Measurements from ENCODE around the gene CREB5. TPM values are rescaled to one million over a fixed set of nuclear protein-coding genes. Genes with fewer than 3 reads are reported as not detected.

CREB5 gene
- total and polyA plus RNA-seq, 4 experiments from 2014 or later, result not detected

- no peaks in the 10 kb centered on the region for H3K27me3 ChIP-seq (ENCODE audit: insufficient read depth, low read length)
- intact Hi-C loops (cut with micrococcal nuclease), result no loop called here
- H3K36me3 Mint-ChIP-seq, result no peaks in the 10 kb centered on the region
- no peak overlapping the region for H3K4me3 ChIP-seq (ENCODE audit: low read length in 2 of 2)
- no peaks in the 10 kb centered on the region for H3K9me3 ChIP-seq (ENCODE audit: control insufficient read depth in 1 of 2, low read length in 2 of 2)
- peaks cover 0 to 1% of the 10 kb centered on the region in 2 donors for H3K27me3 Mint-ChIP-seq
- H3K4me1 ChIP-seq (ENCODE audit: insufficient read depth, low read length), result no peaks in the 10 kb centered on the region
- no peak for DNase-seq
- H3K4me1 Mint-ChIP-seq, result no peaks in the 10 kb centered on the region
- H3K27ac Mint-ChIP-seq, result no peak overlapping the region
- H3K4me3 Mint-ChIP-seq, result no peak overlapping the region
- H3K36me3 ChIP-seq (ENCODE audit: insufficient read depth, low read length), result no peaks in the 10 kb centered on the region
- CTCF ChIA-PET (ENCODE audit: partially characterized antibody), result no interaction called here
- H3K27ac ChIP-seq (ENCODE audit: low read depth, low read length), result no peak overlapping the region
- POLR2A ChIA-PET (ENCODE audit: partially characterized antibody), result no interaction called here
- peaks cover 0 to 12% (median under 1%) of the 10 kb centered on the region in 8 donors for H3K9me3 Mint-ChIP-seq
Measured at GRCh38 chr7:28591041-28591674, 178.8 kb downstream of the CREB5 start.

GRCh38 chr7:28591725-28592349 lies 179.5 kb downstream of the CREB5 start:
- no peaks in the 10 kb centered on the region for H3K9me3 ChIP-seq (ENCODE audit: control insufficient read depth in 1 of 2, low read length in 2 of 2)
- Mint-ChIP-seq H3K9me3 (peaks cover 0 to 12% (median under 1%) of the 10 kb centered on the region in 8 donors), H3K27me3 (peaks cover 0 to 1% of the 10 kb centered on the region in 2 donors), H3K36me3 (no peaks in the 10 kb centered on the region), H3K4me1 (no peaks in the 10 kb centered on the region), H3K27ac (no peak overlapping the region), H3K4me3 (no peak overlapping the region)
- no peak overlapping the region for H3K27ac ChIP-seq (ENCODE audit: low read depth, low read length)
- DNase-seq, result no peak
- no peaks in the 10 kb centered on the region for H3K27me3 ChIP-seq (ENCODE audit: insufficient read depth, low read length)
- no peaks in the 10 kb centered on the region for H3K36me3 ChIP-seq (ENCODE audit: insufficient read depth, low read length)
- H3K4me1 ChIP-seq (ENCODE audit: insufficient read depth, low read length), result no peaks in the 10 kb centered on the region
- ChIA-PET POLR2A (ENCODE audit: partially characterized antibody) (no interaction called here), CTCF (ENCODE audit: partially characterized antibody) (no interaction called here)
- intact Hi-C loops (cut with micrococcal nuclease), result no loop called here
- no peak overlapping the region for H3K4me3 ChIP-seq (ENCODE audit: low read length in 2 of 2)

GRCh38 chr7:28592861-28593260 lies 180.5 kb downstream of the CREB5 start:
- no peaks in the 10 kb centered on the region for H3K27me3 ChIP-seq (ENCODE audit: insufficient read depth, low read length)
- Mint-ChIP-seq H3K9me3 (peaks cover 0 to 8% (median under 1%) of the 10 kb centered on the region in 8 donors), H3K4me1 (no peaks in the 10 kb centered on the region), H3K27me3 (peaks cover 0 to 1% of the 10 kb centered on the region in 2 donors), H3K36me3 (no peaks in the 10 kb centered on the region), H3K27ac (no peak overlapping the region), H3K4me3 (no peak overlapping the region)
- intact Hi-C loops (cut with micrococcal nuclease), result no loop called here
- ChIA-PET CTCF (ENCODE audit: partially characterized antibody) (no interaction called here), POLR2A (ENCODE audit: partially characterized antibody) (no interaction called here)
- no peak for DNase-seq
- H3K4me1 ChIP-seq (ENCODE audit: insufficient read depth, low read length), result no peaks in the 10 kb centered on the region
- no peak overlapping the region for H3K27ac ChIP-seq (ENCODE audit: low read depth, low read length)
- no peaks in the 10 kb centered on the region for H3K36me3 ChIP-seq (ENCODE audit: insufficient read depth, low read length)
- H3K9me3 ChIP-seq (ENCODE audit: control insufficient read depth in 1 of 2, low read length in 2 of 2), result no peaks in the 10 kb centered on the region
- no peak overlapping the region for H3K4me3 ChIP-seq (ENCODE audit: low read length in 2 of 2)

- Histone ChIP-seq H3K27ac (ENCODE audit: low read depth, low read length) (no peak overlapping the region), H3K36me3 (ENCODE audit: insufficient read depth, low read length) (no peaks in the 10 kb centered on the region), H3K27me3 (ENCODE audit: insufficient read depth, low read length) (no peaks in the 10 kb centered on the region), H3K9me3 (ENCODE audit: control insufficient read depth in 1 of 2, low read length in 2 of 2) (no peaks in the 10 kb centered on the region), H3K4me1 (ENCODE audit: insufficient read depth, low read length) (no peaks in the 10 kb centered on the region), H3K4me3 (ENCODE audit: low read length in 2 of 2) (no peak overlapping the region)
- Mint-ChIP-seq H3K36me3 (no peaks in the 10 kb centered on the region), H3K9me3 (peaks cover 0 to 5% (median 0%) of the 10 kb centered on the region in 8 donors), H3K27me3 (no peaks in the 10 kb centered on the region), H3K4me3 (no peak overlapping the region), H3K4me1 (no peaks in the 10 kb centered on the region), H3K27ac (no peak overlapping the region)
- POLR2A ChIA-PET (ENCODE audit: partially characterized antibody), result no interaction called here
- no peak for DNase-seq
- intact Hi-C loops (cut with micrococcal nuclease), result no loop called here
- CTCF ChIA-PET (ENCODE audit: partially characterized antibody), result no interaction called here
Measured at GRCh38 chr7:28595076-28595475, 182.8 kb downstream of the CREB5 start.

GRCh38 chr7:28595801-28596200 lies 183.5 kb downstream of the CREB5 start:
- ChIA-PET POLR2A (ENCODE audit: partially characterized antibody) (no interaction called here), CTCF (ENCODE audit: partially characterized antibody) (no interaction called here)
- intact Hi-C loops (cut with micrococcal nuclease), result no loop called here

GRCh38 chr7:28596245-28596935 lies 184.1 kb downstream of the CREB5 start:
- ChIA-PET CTCF (ENCODE audit: partially characterized antibody) (no interaction called here), POLR2A (ENCODE audit: partially characterized antibody) (no interaction called here)
- H3K4me3 Mint-ChIP-seq, result no peak overlapping the region
- peaks cover 0 to 2% (median 0%) of the 10 kb centered on the region in 8 donors for H3K9me3 Mint-ChIP-seq
- H3K9me3 ChIP-seq (ENCODE audit: control insufficient read depth in 1 of 2, low read length in 2 of 2), result no peaks in the 10 kb centered on the region
- H3K4me3 ChIP-seq (ENCODE audit: low read length in 2 of 2), result no peak overlapping the region
- intact Hi-C loops (cut with micrococcal nuclease), result no loop called here
- no peaks in the 10 kb centered on the region for H3K36me3 ChIP-seq (ENCODE audit: insufficient read depth, low read length)
- H3K27ac ChIP-seq (ENCODE audit: low read depth, low read length), result no peak overlapping the region
- DNase-seq, result no peak
- no peaks in the 10 kb centered on the region for H3K4me1 Mint-ChIP-seq
- no peaks in the 10 kb centered on the region for H3K4me1 ChIP-seq (ENCODE audit: insufficient read depth, low read length)
- H3K27ac Mint-ChIP-seq, result no peak overlapping the region
- H3K27me3 Mint-ChIP-seq, result peaks cover 0 to 1% of the 10 kb centered on the region in 2 donors
- no peaks in the 10 kb centered on the region for H3K36me3 Mint-ChIP-seq
- no peaks in the 10 kb centered on the region for H3K27me3 ChIP-seq (ENCODE audit: insufficient read depth, low read length)

More at GRCh38 chr7:28595801-28596200, 183.5 kb downstream of the CREB5 start:
- Mint-ChIP-seq H3K27me3 (no peaks in the 10 kb centered on the region), H3K4me3 (no peak overlapping the region), H3K4me1 (no peaks in the 10 kb centered on the region), H3K36me3 (no peaks in the 10 kb centered on the region), H3K9me3 (peaks cover 0 to 5% (median 0%) of the 10 kb centered on the region in 8 donors), H3K27ac (no peak overlapping the region)
- no peaks in the 10 kb centered on the region for H3K9me3 ChIP-seq (ENCODE audit: control insufficient read depth in 1 of 2, low read length in 2 of 2)
- no peak for DNase-seq
- H3K27me3 ChIP-seq (ENCODE audit: insufficient read depth, low read length), result no peaks in the 10 kb centered on the region
- no peaks in the 10 kb centered on the region for H3K4me1 ChIP-seq (ENCODE audit: insufficient read depth, low read length)
- H3K4me3 ChIP-seq (ENCODE audit: low read length in 2 of 2), result no peak overlapping the region
- no peak overlapping the region for H3K27ac ChIP-seq (ENCODE audit: low read depth, low read length)
- no peaks in the 10 kb centered on the region for H3K36me3 ChIP-seq (ENCODE audit: insufficient read depth, low read length)

- ChIA-PET POLR2A (ENCODE audit: partially characterized antibody) (no interaction called here), CTCF (ENCODE audit: partially characterized antibody) (no interaction called here)
- Mint-ChIP-seq H3K4me1 (no peaks in the 10 kb centered on the region), H3K27ac (no peak overlapping the region), H3K9me3 (peaks cover 0 to 2% (median 0%) of the 10 kb centered on the region in 8 donors), H3K4me3 (no peak overlapping the region), H3K36me3 (no peaks in the 10 kb centered on the region), H3K27me3 (peaks cover 0 to 1% of the 10 kb centered on the region in 2 donors)
- Histone ChIP-seq H3K27me3 (ENCODE audit: insufficient read depth, low read length) (no peaks in the 10 kb centered on the region), H3K4me3 (ENCODE audit: low read length in 2 of 2) (no peak overlapping the region), H3K9me3 (ENCODE audit: control insufficient read depth in 1 of 2, low read length in 2 of 2) (no peaks in the 10 kb centered on the region), H3K4me1 (ENCODE audit: insufficient read depth, low read length) (no peaks in the 10 kb centered on the region), H3K27ac (ENCODE audit: low read depth, low read length) (no peak overlapping the region), H3K36me3 (ENCODE audit: insufficient read depth, low read length) (no peaks in the 10 kb centered on the region)
- no peak for DNase-seq
- intact Hi-C loops (cut with micrococcal nuclease), result no loop called here
Measured at GRCh38 chr7:28597284-28597683, 185.0 kb downstream of the CREB5 start.

All from CD4-positive, alpha-beta memory T cell (primary cell).